KMS-11 (cell line): ENCODE data around the gene TMEM132C.
"Not testable (repeated sequence)": the region's sequence is repeated elsewhere in the genome, so short reads cannot be mapped to it uniquely, and the experiment has no call there.

Experiments used
- H2AFZ ChIP-seq: fragments of 200-600 bp; sonication (generic); 2 replicates; pipeline ENCODE4 v1.6.1; 2016; ENCODE audit warnings: antibody characterized with exemption, mixed run types, low read depth
- H3K27ac ChIP-seq: fragments of 200-600 bp; sonication (generic); 2 replicates; pipeline ENCODE4 v1.6.1; 2016; ENCODE audit warnings: mild to moderate bottlenecking, mixed run types
- H3K27me3 ChIP-seq: fragments of 200-600 bp; sonication (generic); 2 replicates; pipeline ENCODE4 v1.6.1; 2017; ENCODE audit warnings: mild to moderate bottlenecking, low read depth, mixed run types, moderate library complexity; ENCODE audit not compliant: insufficient read depth
- H3K36me3 ChIP-seq: fragments of 200-600 bp; sonication (generic); 2 replicates; pipeline ENCODE4 v1.6.1; 2017; ENCODE audit warnings: mild to moderate bottlenecking, mixed run types; ENCODE audit not compliant: insufficient read depth
- H3K4me1 ChIP-seq: fragments of 200-600 bp; sonication (generic); 2 replicates; pipeline ENCODE4 v1.6.1; 2016; ENCODE audit warnings: mild to moderate bottlenecking, low read depth, mixed run types; ENCODE audit not compliant: poor library complexity, severe bottlenecking
- H3K4me2 ChIP-seq: fragments of 200-600 bp; sonication (generic); 2 replicates; pipeline ENCODE4 v1.7.0; 2016; ENCODE audit warnings: mild to moderate bottlenecking, mixed run types
- H3K4me3 ChIP-seq: fragments of 200-600 bp; sonication (generic); IDR thresholded peaks from 2 replicates; pipeline ENCODE4 v1.6.1; 2017; ENCODE audit warnings: low read depth, low read length, mixed read lengths; ENCODE audit not compliant: insufficient read depth
- H3K79me2 ChIP-seq: fragments of 200-600 bp; sonication (generic); 2 replicates; pipeline ENCODE4 v1.6.1; 2016; ENCODE audit warnings: low read depth, mixed run types; ENCODE audit not compliant: insufficient read depth
- H3K9ac ChIP-seq: fragments of 200-600 bp; sonication (generic); 2 replicates; pipeline ENCODE4 v1.6.1; 2016; ENCODE audit warnings: mild to moderate bottlenecking, mixed run types
- H4K20me1 ChIP-seq: fragments of 200-600 bp; sonication (generic); 2 replicates; pipeline ENCODE4 v1.6.1; 2016; ENCODE audit warnings: mild to moderate bottlenecking, mixed run types; ENCODE audit not compliant: insufficient read depth
- CTCF ChIP-seq: fragments of 200-600 bp; sonication (generic); conservative IDR thresholded peaks from 2 replicates; pipeline ENCODE4 v1.6.1; 2017; ENCODE audit warnings: low read depth, mild to moderate bottlenecking, antibody characterized with exemption, low read length, moderate library complexity, mixed read lengths

The TMEM132C gene

GRCh38 chr12:128594521-128594920 lies 327.6 kb downstream of the TMEM132C start:
- no peak overlapping the region for H3K9ac ChIP-seq
- no peak for TF ChIP-seq CTCF

GRCh38 chr12:128595609-128596008 lies 328.6 kb downstream of the TMEM132C start:
- H2AFZ ChIP-seq = no peak overlapping the region
- no peaks in the 10 kb centered on the region for H3K36me3 ChIP-seq
- no peaks in the 10 kb centered on the region for H4K20me1 ChIP-seq
- TF ChIP-seq CTCF = no peak
- no peaks in the 10 kb centered on the region for H3K4me1 ChIP-seq
- H3K27me3 ChIP-seq = no peaks in the 10 kb centered on the region
- no peak overlapping the region for H3K4me2 ChIP-seq
- H3K9ac ChIP-seq = no peak overlapping the region
- no peak overlapping the region for H3K4me3 ChIP-seq
- no peaks in the 10 kb centered on the region for H3K79me2 ChIP-seq
- no peak overlapping the region for H3K27ac ChIP-seq

More at GRCh38 chr12:128594521-128594920, 327.6 kb downstream of the TMEM132C start:
- H3K4me1 ChIP-seq = no peaks in the 10 kb centered on the region
- no peaks in the 10 kb centered on the region for H3K79me2 ChIP-seq
- H3K36me3 ChIP-seq = no peaks in the 10 kb centered on the region
- no peak overlapping the region for H3K4me2 ChIP-seq
- no peak overlapping the region for H3K4me3 ChIP-seq
- H3K27me3 ChIP-seq = no peaks in the 10 kb centered on the region
- no peak overlapping the region for H3K27ac ChIP-seq
- no peaks in the 10 kb centered on the region for H4K20me1 ChIP-seq
- H2AFZ ChIP-seq = no peak overlapping the region

GRCh38 chr12:128600886-128601285 lies 333.9 kb downstream of the TMEM132C start:
- Histone ChIP-seq H4K20me1 (no peaks in the 10 kb centered on the region), H3K4me3 (no peak overlapping the region), H3K27me3 (no peaks in the 10 kb centered on the region), H3K9ac (no peak overlapping the region), H3K4me1 (no peaks in the 10 kb centered on the region), H3K4me2 (no peak overlapping the region), H2AFZ (no peak overlapping the region), H3K36me3 (no peaks in the 10 kb centered on the region), H3K27ac (no peak overlapping the region), H3K79me2 (no peaks in the 10 kb centered on the region)
- no peak for TF ChIP-seq CTCF

- Histone ChIP-seq H3K4me3 (no peak overlapping the region), H3K9ac (no peak overlapping the region), H4K20me1 (no peaks in the 10 kb centered on the region), H2AFZ (no peak overlapping the region), H3K4me2 (no peak overlapping the region), H3K4me1 (no peaks in the 10 kb centered on the region), H3K27ac (no peak overlapping the region), H3K36me3 (no peaks in the 10 kb centered on the region), H3K79me2 (no peaks in the 10 kb centered on the region), H3K27me3 (no peaks in the 10 kb centered on the region)
- TF ChIP-seq CTCF = no peak
These were observed 336.7 kb downstream of the TMEM132C start for GRCh38 chr12:128603573-128604115.

GRCh38 chr12:128604219-128604618 lies 337.2 kb downstream of the TMEM132C start:
- H3K27ac ChIP-seq, H3K79me2 ChIP-seq, H3K9ac ChIP-seq, H3K27me3 ChIP-seq, H2AFZ ChIP-seq, H3K4me3 ChIP-seq, H3K4me1 ChIP-seq, H3K36me3 ChIP-seq, H3K4me2 ChIP-seq, H4K20me1 ChIP-seq: not testable (repeated sequence)
